ENCODE data around the gene FGF12.
A peak's percentile ranks its signal among the peaks of the same experiment; 100 is the strongest.

FGF12 gene

DNA sequence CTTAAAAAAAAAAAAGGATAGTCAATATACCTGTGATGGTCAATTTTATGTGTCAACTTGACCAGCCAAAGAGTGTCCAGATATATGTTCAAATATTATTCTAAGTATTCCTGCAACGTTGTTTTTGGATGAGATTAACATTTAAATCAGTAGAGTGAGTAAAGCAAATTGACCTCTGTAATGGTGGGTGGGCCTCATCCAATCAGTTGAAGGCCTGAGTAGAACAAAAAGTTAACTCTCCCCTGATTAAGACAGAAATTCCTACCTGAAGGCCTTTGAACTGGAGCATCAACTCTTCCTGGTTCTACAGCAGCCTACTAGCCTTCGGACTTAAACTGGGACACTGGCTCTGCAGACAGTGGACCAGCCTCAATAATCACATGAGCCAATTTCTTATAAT is 154.1 kb downstream of the FGF12 start:
- no peak for FAIRE-seq
- TF ChIP-seq, protein P1, sequence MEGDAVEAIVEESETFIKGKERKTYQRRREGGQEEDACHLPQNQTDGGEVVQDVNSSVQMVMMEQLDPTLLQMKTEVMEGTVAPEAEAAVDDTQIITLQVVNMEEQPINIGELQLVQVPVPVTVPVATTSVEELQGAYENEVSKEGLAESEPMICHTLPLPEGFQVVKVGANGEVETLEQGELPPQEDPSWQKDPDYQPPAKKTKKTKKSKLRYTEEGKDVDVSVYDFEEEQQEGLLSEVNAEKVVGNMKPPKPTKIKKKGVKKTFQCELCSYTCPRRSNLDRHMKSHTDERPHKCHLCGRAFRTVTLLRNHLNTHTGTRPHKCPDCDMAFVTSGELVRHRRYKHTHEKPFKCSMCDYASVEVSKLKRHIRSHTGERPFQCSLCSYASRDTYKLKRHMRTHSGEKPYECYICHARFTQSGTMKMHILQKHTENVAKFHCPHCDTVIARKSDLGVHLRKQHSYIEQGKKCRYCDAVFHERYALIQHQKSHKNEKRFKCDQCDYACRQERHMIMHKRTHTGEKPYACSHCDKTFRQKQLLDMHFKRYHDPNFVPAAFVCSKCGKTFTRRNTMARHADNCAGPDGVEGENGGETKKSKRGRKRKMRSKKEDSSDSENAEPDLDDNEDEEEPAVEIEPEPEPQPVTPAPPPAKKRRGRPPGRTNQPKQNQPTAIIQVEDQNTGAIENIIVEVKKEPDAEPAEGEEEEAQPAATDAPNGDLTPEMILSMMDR (IDR thresholded peaks at IDR 0.05; ENCODE audit: insufficient read depth, missing control alignments): no peak
- DNase-seq (ENCODE audit: insufficient read length, low spot score): no peak

DNA sequence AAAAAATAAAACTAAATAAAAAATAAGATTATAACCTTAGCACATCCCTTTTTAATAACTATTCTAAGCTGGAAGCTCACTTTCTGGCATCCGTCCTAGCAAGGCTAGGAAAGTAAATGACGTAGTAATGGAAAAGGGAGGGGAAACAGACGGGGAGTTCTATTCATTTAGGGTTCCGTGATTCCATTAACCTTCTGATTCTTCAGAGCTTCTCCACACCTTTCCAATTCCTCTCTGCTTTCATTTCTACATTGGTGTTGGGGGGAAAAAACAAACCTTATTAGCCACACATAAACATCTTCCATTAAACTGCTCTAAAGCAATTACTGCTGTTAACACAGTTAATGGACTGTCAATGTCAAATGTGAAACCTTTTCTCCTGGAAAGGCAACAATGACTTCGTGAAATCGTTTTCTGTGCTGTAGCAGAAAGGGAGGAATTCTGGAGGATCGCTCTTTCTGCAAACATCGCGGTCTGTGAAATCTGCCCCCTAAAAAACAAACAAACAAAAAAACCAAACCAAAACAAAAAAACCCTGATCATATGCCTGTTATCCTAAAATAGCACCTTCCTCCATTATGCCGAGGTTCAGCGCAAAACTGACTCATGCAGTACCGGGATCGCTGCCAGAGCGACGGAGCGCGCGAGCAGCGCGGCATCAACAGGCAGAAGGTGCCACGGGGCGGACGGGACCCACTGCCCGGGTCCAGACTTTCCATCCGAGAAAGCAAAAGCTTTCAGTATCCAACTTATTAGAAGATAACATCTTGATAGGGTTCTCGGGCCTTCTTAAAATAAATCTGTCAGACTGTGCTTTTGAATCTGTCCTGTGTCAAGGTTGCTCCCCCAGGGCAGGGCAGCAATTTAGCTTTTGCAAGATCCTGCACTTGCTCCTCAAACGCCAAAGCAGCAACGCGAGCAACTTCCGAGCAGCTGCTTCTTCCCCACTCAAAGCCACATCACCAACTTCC is 156.2 kb downstream of the FGF12 start:
- DNase-seq (ENCODE audit: insufficient read length, low spot score) (no peak), FAIRE-seq (no peak)
- TF ChIP-seq, protein P1 (IDR thresholded peaks at IDR 0.05; ENCODE audit: insufficient read depth, missing control alignments): no peak

DNA sequence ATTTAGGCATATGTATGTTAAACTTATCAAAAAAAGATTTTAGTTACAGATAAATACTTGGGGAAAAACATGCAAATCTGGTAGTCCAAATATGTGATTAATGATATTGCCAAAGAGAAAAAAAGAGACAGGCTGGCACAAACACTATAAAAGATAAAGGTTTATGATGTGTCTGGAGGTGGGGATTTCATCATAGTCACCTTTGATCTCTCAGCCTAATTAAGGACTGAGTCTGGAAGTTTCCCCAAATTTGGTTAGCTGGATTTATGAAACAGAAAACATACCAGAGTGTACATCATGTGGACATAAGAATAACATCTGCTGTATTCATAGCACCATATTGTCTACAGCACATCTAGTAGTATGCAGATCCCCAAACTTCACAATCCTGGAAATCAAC is 157.0 kb downstream of the FGF12 start:
- no peak for DNase-seq (ENCODE audit: insufficient read length, low spot score)
- no peak for FAIRE-seq

DNA sequence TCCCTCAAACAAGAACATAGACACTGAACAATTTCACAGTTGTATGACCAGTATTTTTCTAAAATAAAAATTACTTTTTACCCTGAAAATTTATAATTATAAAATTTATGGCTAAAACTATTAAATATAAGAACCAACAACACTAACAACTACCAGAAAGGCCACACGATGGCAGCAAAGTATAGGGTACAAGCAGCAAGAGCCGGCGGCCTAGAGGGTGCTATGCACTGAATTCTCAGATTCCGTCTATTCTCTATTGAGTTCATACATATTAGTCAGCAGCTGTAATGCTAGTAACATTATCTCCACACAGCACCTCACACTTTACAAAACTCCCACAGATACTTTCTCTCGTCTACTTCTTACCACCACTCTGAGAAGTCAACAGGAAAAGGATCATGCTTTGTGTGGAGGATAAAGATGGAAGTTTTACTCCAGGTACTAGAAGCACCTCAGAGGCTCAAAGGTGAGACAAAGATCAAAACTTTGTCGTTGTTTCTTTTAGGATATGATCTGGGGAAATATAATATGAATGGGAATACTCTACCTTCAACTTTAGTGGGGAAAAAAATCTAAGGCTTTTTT is 160.5 kb downstream of the FGF12 start:
- DNase-seq (ENCODE audit: insufficient read length, low spot score): no peak
- TF ChIP-seq, protein P1 (IDR thresholded peaks at IDR 0.05; ENCODE audit: insufficient read depth, missing control alignments): peak; percentile 80
- no peak for FAIRE-seq

More for the DNA sequence above, 157.0 kb downstream of the FGF12 start:
- TF ChIP-seq, protein P1 (IDR thresholded peaks at IDR 0.05; ENCODE audit: insufficient read depth, missing control alignments): no peak

DNA sequence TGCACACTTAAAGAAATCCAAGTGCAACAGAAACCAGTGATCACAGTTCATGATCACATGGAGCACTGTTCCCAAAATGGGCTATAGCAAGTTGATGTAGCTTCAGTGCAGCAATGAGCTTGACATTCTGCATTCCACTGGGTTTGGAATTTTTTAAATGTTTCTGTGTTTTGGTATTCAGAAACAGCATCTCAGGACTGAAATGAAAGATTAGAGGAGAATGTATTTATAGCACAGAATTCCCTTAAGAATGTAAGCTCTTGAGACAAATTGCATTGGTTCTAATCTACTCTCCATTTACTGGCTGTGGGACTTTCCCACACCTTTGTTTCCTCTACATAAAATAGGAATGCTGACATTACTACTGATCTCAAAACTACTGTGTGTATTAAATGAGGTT is 162.7 kb downstream of the FGF12 start:
- DNase-seq (ENCODE audit: insufficient read length, low spot score) (no peak), FAIRE-seq (no peak)
- TF ChIP-seq, protein P1 (IDR thresholded peaks at IDR 0.05; ENCODE audit: insufficient read depth, missing control alignments): no peak

DNA sequence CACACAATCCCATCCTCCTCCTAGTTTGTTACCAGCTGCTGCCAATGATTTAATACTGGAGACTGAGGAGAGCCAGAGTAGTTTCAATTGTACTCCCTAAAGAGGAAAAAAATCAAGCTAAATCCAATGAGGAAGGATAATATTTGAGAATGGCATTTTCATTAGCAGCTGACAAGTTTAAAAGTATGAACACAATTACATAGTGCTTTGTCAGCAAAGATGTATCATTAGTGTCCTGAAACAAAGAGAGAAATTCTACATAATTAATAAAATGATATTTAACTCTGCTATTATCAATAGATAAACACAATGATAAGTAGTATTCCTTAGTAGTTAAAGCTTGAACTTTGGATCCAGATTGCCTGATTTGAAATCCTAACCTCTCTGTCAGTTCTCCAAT is 163.9 kb downstream of the FGF12 start:
- FAIRE-seq (no peak), DNase-seq (ENCODE audit: insufficient read length, low spot score) (no peak)
- TF ChIP-seq, protein P1 (IDR thresholded peaks at IDR 0.05; ENCODE audit: insufficient read depth, missing control alignments): no peak

DNA sequence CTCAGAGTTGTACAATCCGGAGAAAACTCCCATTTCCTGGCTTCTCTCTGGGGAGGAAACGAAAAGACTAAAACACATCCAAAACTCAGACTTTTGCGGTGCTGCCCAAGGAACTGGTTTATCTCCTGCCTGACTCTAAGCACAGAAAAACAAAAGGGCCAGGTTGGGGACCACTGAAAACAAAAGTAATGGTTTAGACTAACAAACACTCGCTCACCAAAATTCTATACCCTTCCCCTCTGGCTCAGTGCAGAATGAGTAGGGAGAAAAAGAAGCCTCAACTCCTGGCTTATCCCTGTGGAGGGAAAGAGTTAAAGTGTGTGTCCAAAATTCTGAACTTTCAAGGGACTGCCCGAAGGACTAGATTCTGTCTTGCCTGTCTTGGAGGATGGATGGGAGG is 173.6 kb downstream of the FGF12 start:
- FAIRE-seq: no peak
- TF ChIP-seq, protein P1 (IDR thresholded peaks at IDR 0.05; ENCODE audit: insufficient read depth, missing control alignments): no peak
- DNase-seq (ENCODE audit: insufficient read length, low spot score): no peak
